Thoracic aorta (tissue), 2 donors: ENCODE results near the gene ICA1. TPM values are rescaled to one million over a fixed set of nuclear protein-coding genes. Genes with fewer than 3 reads are reported as not detected.

Experiments
- ATAC-seq: fragments of 150-250 bp; one replicate; pipeline ENCODE4 v1.8.0; 2017; ENCODE audit warnings: low read depth; ENCODE audit not compliant: insufficient number of reproducible peaks, low FRiP score
- DNase-seq: peaks from one replicate; pipeline ENCODE4 v3.0.0-alpha.2; 2020; ENCODE audit warnings: low spot score
- H3K27ac ChIP-seq, 2 donors: fragments of 200-600 bp; sonication (generic); 1 replicate in 1 of 2; 2 replicates in 1 of 2; pipeline ENCODE4 v1.5.1; 2016; ENCODE audit warnings: mild to moderate bottlenecking in 2 of 2, moderate library complexity in 2 of 2
- H3K27me3 ChIP-seq: fragments of 200-600 bp; sonication (generic); replicated peaks from 2 replicates; pipeline ENCODE4 v1.6.0; 2016; ENCODE audit warnings: mild to moderate bottlenecking; ENCODE audit not compliant: insufficient read depth
- H3K36me3 ChIP-seq: fragments of 200-600 bp; sonication (generic); one replicate; pipeline ENCODE4 v1.5.1; 2016
- H3K4me1 ChIP-seq, 2 donors: fragments of 200-600 bp; sonication (generic); 1 replicate in 1 of 2; 2 replicates in 1 of 2; pipeline versions ENCODE4 v1.5.1 to v1.6.0; 2016; ENCODE audit warnings: low read depth in 2 of 2, mild to moderate bottlenecking in 1 of 2; ENCODE audit not compliant: control insufficient read depth in 1 of 2
- H3K4me3 ChIP-seq: fragments of 200-600 bp; sonication (generic); 2 replicates; pipeline ENCODE4 v1.5.1; 2016; ENCODE audit warnings: mild to moderate bottlenecking
- H3K9me3 ChIP-seq: fragments of 200-600 bp; sonication (generic); 2 replicates; pipeline ENCODE4 v1.5.1; 2016
- CTCF ChIP-seq: fragments of 200-600 bp; sonication (generic); IDR thresholded peaks from one replicate; pipeline ENCODE4 v1.5.1; 2019; ENCODE audit warnings: antibody characterized with exemption
- total RNA-seq, 2 donors: library from RNA; depleted of rRNA; stranded (reverse); fragments of >200 nt; gene quantifications; one replicate each; pipeline versions ENCODE4 v1.1.0 to v1.2.3, GENCODE V29; 2016

Gene ICA1
- total RNA-seq, 2 donors from 2014 or later, result 6.6 to 9.9 TPM

DNA sequence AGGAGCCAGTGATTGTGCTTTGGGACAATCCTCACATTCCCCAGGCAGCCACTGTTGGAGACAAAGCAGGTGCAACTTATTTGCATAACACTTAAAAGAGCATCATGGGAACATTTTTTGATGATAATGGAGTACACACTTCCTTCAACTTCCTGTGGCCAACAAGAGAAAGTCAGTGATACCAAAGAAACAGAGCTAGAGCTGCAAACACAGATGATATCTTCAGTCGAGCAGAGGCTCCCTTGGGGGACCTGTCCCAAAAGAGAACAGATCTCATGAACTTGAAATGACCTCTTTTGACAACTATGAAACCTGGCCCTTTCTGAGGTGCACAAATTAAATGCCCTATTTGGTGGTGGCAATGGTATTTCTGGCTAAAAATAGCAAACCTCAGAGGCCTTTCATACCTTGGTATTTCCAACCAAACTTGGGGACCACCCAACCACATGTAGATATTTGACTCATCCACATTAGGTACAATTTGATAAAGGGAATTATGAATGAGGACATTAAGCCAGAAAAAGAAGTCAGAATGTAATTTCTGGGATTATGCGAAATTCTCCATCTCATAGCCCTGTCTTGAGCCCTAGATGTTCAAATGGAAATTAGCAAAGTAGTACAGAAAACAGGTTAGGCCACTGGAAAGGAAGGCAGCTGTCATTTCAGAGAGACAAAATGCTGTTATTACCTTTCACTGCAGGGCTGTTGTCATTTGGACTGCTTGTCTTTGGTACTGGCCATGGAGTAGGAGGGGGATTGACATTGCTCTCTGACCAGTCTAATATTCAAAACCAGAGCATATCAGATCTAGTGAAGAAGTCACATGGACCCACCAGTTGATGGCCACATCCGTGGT lies 146.2 kb downstream of the ICA1 start:
- H3K36me3 ChIP-seq, result no peaks in the 10 kb centered on the region
- H3K27me3 ChIP-seq, result no peaks in the 10 kb centered on the region
- no peaks in the 10 kb centered on the region for H3K4me1 ChIP-seq
- no peak overlapping the region for H3K4me3 ChIP-seq
- no peak overlapping the region for H3K27ac ChIP-seq
- H3K9me3 ChIP-seq, result no peaks in the 10 kb centered on the region
- ATAC-seq (no peak), DNase-seq (no peak)
- no peak for TF ChIP-seq CTCF

DNA sequence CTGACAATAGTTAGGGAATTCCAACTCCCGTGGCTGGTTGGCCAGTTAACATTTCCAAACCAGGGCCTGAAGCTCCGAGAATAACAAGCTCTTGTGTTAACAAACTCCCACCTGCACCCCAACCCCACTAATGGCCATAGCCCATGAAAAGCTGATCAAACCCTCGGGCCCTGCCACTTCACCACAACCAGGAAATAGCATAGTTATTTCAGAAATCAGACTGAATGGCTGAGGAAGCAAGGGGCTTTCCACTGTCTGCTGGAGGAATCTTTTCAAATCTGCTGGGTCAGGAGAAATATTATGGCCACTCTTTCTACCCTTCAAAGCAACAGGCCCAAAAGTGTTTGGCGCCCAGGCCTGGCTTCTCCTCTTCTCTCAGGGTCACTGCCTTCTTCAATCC lies 147.8 kb downstream of the ICA1 start:
- no peak overlapping the region for H3K4me3 ChIP-seq
- ATAC-seq (no peak), DNase-seq (no peak)
- no peak overlapping the region for H3K27ac ChIP-seq
- no peaks in the 10 kb centered on the region for H3K27me3 ChIP-seq
- no peaks in the 10 kb centered on the region for H3K4me1 ChIP-seq
- no peaks in the 10 kb centered on the region for H3K36me3 ChIP-seq
- no peaks in the 10 kb centered on the region for H3K9me3 ChIP-seq
- TF ChIP-seq CTCF, result no peak

- Histone ChIP-seq H3K9me3 (no peaks in the 10 kb centered on the region), H3K27ac (no peak overlapping the region), H3K27me3 (no peaks in the 10 kb centered on the region), H3K4me3 (no peak overlapping the region), H3K4me1 (no peaks in the 10 kb centered on the region), H3K36me3 (no peaks in the 10 kb centered on the region)
- DNase-seq (no peak), ATAC-seq (no peak)
- no peak for TF ChIP-seq CTCF
These were observed 148.8 kb downstream of the ICA1 start for GRCh38 chr7:8113184-8113583.

- no peaks in the 10 kb centered on the region for H3K9me3 ChIP-seq
- no peaks in the 10 kb centered on the region for H3K36me3 ChIP-seq
- H3K27ac ChIP-seq, result no peak overlapping the region
- H3K4me3 ChIP-seq, result no peak overlapping the region
- no peaks in the 10 kb centered on the region for H3K27me3 ChIP-seq
- no peaks in the 10 kb centered on the region for H3K4me1 ChIP-seq
- no peak for TF ChIP-seq CTCF
- DNase-seq (no peak), ATAC-seq (no peak)
These were observed 149.3 kb downstream of the ICA1 start for GRCh38 chr7:8112685-8113084.

- ATAC-seq (no peak), DNase-seq (no peak)
- H3K36me3 ChIP-seq, result no peaks in the 10 kb centered on the region
- H3K9me3 ChIP-seq, result no peaks in the 10 kb centered on the region
- no peaks in the 10 kb centered on the region for H3K4me1 ChIP-seq
- H3K4me3 ChIP-seq, result no peak overlapping the region
- no peaks in the 10 kb centered on the region for H3K27me3 ChIP-seq
- H3K27ac ChIP-seq, result no peak overlapping the region
- TF ChIP-seq CTCF, result no peak
These were observed 150.5 kb downstream of the ICA1 start for GRCh38 chr7:8111282-8111960.
